ENCODE measurements around the gene MRPL40. TPM values are rescaled to one million over a fixed set of nuclear protein-coding genes. Genes with fewer than 3 reads are reported as not detected.
A peak's percentile ranks its signal among the peaks of the same experiment; 100 is the strongest.

MRPL40 gene
- total RNA-seq, 4 donors from 2014 or later, result 37.5 to 69.3 (median 48.7) TPM

GRCh38 chr22:19411690-19412045 lies 20.7 kb upstream of the MRPL40 start:
- Histone ChIP-seq H3K27ac (peak overlapping the region; percentile 84 to 97 (median 89)), H3K4me3 (replicated peaks in 1 of 3) (no peak overlapping the region), H3K9me3 (no peaks in the 10 kb centered on the region), H3K36me3 (peaks cover 20 to 24% of the 10 kb centered on the region in 2 donors), H3K27me3 (no peaks in the 10 kb centered on the region), H3K4me1 (peaks cover 75 to 91% of the 10 kb centered on the region in 2 donors)
- WGBS, 2 donors, result 33 to 44% methylated on average over 1 of the region's 1 CpG
- TF ChIP-seq CTCF (IDR thresholded peaks at IDR 0.05), result no peak
- TF ChIP-seq POLR2A (IDR thresholded peaks at IDR 0.05), result no peak
- intact Hi-C loops (cut with DNase I), result no loop called here
- peak; percentile 77 to 83 for DNase-seq

- H3K4me1 ChIP-seq, result peaks cover 71 to 91% of the 10 kb centered on the region in 2 donors
Measured at GRCh38 chr22:19412478-19412877, 19.9 kb upstream of the MRPL40 start.

GRCh38 chr22:19412923-19413322 lies 19.4 kb upstream of the MRPL40 start:
- DNase-seq, result no peak
- no peak for TF ChIP-seq POLR2A (IDR thresholded peaks at IDR 0.05)
- TF ChIP-seq CTCF (IDR thresholded peaks at IDR 0.05), result no peak
- intact Hi-C loops (cut with DNase I), result no loop called here

More at GRCh38 chr22:19412478-19412877, 19.9 kb upstream of the MRPL40 start:
- Histone ChIP-seq H3K27ac (peak overlapping the region; percentile 84 to 97 (median 89)), H3K9me3 (no peaks in the 10 kb centered on the region), H3K4me3 (replicated peaks in 1 of 3) (no peak overlapping the region), H3K27me3 (no peaks in the 10 kb centered on the region), H3K36me3 (peaks cover 15 to 20% of the 10 kb centered on the region in 2 donors)
- intact Hi-C loops (cut with DNase I), result no loop called here
- WGBS, 2 donors, result 18 to 30% methylated on average over 4 of the region's 4 CpGs
- DNase-seq, result peak; percentile 78 to 88
- peak in 1 of 2 donors; percentile 82 for TF ChIP-seq POLR2A (IDR thresholded peaks at IDR 0.05)
- no peak for TF ChIP-seq CTCF (IDR thresholded peaks at IDR 0.05)

GRCh38 chr22:19419086-19419463 lies 13.3 kb upstream of the MRPL40 start:
- peak overlapping the region in 2 of 3 donors; percentile 8 to 49 for H3K27ac ChIP-seq
- WGBS, 2 donors, result 78 to 79% methylated on average over 5 of the region's 5 CpGs

More at GRCh38 chr22:19412923-19413322, 19.4 kb upstream of the MRPL40 start:
- Histone ChIP-seq H3K27me3 (no peaks in the 10 kb centered on the region), H3K27ac (peak overlapping the region; percentile 77 to 97 (median 79)), H3K9me3 (no peaks in the 10 kb centered on the region), H3K4me1 (peaks cover 67 to 87% of the 10 kb centered on the region in 2 donors), H3K4me3 (replicated peaks in 1 of 3) (no peak overlapping the region), H3K36me3 (peaks cover 12 to 16% of the 10 kb centered on the region in 2 donors)
- 44 to 46% methylated on average over 4 of the region's 4 CpGs for WGBS, 2 donors

More at GRCh38 chr22:19419086-19419463, 13.3 kb upstream of the MRPL40 start:
- no peaks in the 10 kb centered on the region for H3K36me3 ChIP-seq
- no peaks in the 10 kb centered on the region for H3K9me3 ChIP-seq
- DNase-seq, result no peak
- intact Hi-C loops (cut with DNase I), result no loop called here
- peaks cover 68 to 79% of the 10 kb centered on the region in 2 donors for H3K4me1 ChIP-seq
- H3K27me3 ChIP-seq, result no peaks in the 10 kb centered on the region
- no peak for TF ChIP-seq POLR2A (IDR thresholded peaks at IDR 0.05)
- no peak for TF ChIP-seq CTCF (IDR thresholded peaks at IDR 0.05)
- no peak overlapping the region for H3K4me3 ChIP-seq (replicated peaks in 1 of 3)

Data from thyroid gland (tissue), 4 donors.